HEK293 (cell line): ENCODE results near the gene WDR91.
A peak's percentile ranks its signal among the peaks of the same experiment; 100 is the strongest.

Experiments
- HOXA7 ChIP-seq: sonication (generic); formaldehyde crosslinking; IDR thresholded peaks from 2 replicates; pipeline ENCODE4 v1.8.1; 2022; ENCODE audit warnings: missing genetic modification reagents, borderline replicate concordance
- OVOL3 ChIP-seq: fragments of 450-650 bp; formaldehyde crosslinking; IDR thresholded peaks from 2 replicates; pipeline ENCODE4 v1.5.1; 2016; ENCODE audit warnings: missing biosample characterization, missing genetic modification characterization
- TRIM28 ChIP-seq: IDR thresholded peaks from 2 replicates; pipeline ENCODE4 v1.6.1; 2011; ENCODE audit warnings: low read length, control low read depth, borderline replicate concordance
- WT1 ChIP-seq: fragments of 450-650 bp; formaldehyde crosslinking; IDR thresholded peaks from 2 replicates; pipeline ENCODE4 v1.5.1; 2016; ENCODE audit warnings: missing biosample characterization, missing genetic modification characterization
- YY1 ChIP-seq: fragments of 450-650 bp; formaldehyde crosslinking; IDR thresholded peaks from 2 replicates; pipeline ENCODE4 v1.5.1; 2018; ENCODE audit warnings: missing biosample characterization, missing genetic modification characterization
- ZBTB10 ChIP-seq: fragments of 450-650 bp; formaldehyde crosslinking; IDR thresholded peaks from 2 replicates; pipeline ENCODE4 v1.5.1; 2016; ENCODE audit warnings: missing biosample characterization, missing genetic modification characterization
- ZBTB11 ChIP-seq: fragments of 450-650 bp; formaldehyde crosslinking; conservative IDR thresholded peaks from 2 replicates; pipeline ENCODE4 v1.5.1; 2016; ENCODE audit warnings: low read depth, missing biosample characterization, missing genetic modification characterization
- ZBTB44 ChIP-seq: fragments of 450-650 bp; IDR thresholded peaks from 2 replicates; pipeline ENCODE4 v1.5.1; 2018; ENCODE audit warnings: missing biosample characterization, mild to moderate bottlenecking, missing genetic modification characterization
- ZBTB7A ChIP-seq: fragments of 450-650 bp; formaldehyde crosslinking; IDR thresholded peaks from 2 replicates; pipeline ENCODE4 v1.5.1; 2016; ENCODE audit warnings: low read depth, missing biosample characterization, missing genetic modification characterization
- ZFHX2 ChIP-seq: fragments of 450-650 bp; formaldehyde crosslinking; conservative IDR thresholded peaks from 2 replicates; pipeline ENCODE4 v1.5.1; 2016; ENCODE audit warnings: missing biosample characterization, missing genetic modification characterization
- ZNF138 ChIP-seq: fragments of 450-650 bp; formaldehyde crosslinking; IDR thresholded peaks from 2 replicates; pipeline ENCODE4 v1.5.1; 2016; ENCODE audit warnings: missing biosample characterization, missing genetic modification characterization, borderline replicate concordance
- ZNF157 ChIP-seq: fragments of 450-650 bp; formaldehyde crosslinking; IDR thresholded peaks from 2 replicates; pipeline ENCODE4 v1.5.1; 2016; ENCODE audit warnings: missing biosample characterization, missing genetic modification characterization
- ZNF221 ChIP-seq: fragments of 450-650 bp; formaldehyde crosslinking; IDR thresholded peaks from 2 replicates; pipeline ENCODE4 v1.5.1; 2017; ENCODE audit warnings: missing biosample characterization, missing genetic modification characterization, borderline replicate concordance
- ZNF24 ChIP-seq: fragments of 450-650 bp; formaldehyde crosslinking; IDR thresholded peaks from 2 replicates; pipeline ENCODE4 v1.5.1; 2016; ENCODE audit warnings: missing biosample characterization, missing genetic modification characterization
- ZNF324 ChIP-seq: fragments of 450-650 bp; formaldehyde crosslinking; IDR thresholded peaks from 2 replicates; pipeline ENCODE4 v1.5.1; 2016; ENCODE audit warnings: missing biosample characterization, missing genetic modification characterization
- ZNF354C ChIP-seq: fragments of 450-650 bp; formaldehyde crosslinking; IDR thresholded peaks from 2 replicates; pipeline ENCODE4 v1.5.1; 2016; ENCODE audit warnings: missing biosample characterization, missing genetic modification characterization, low read depth, borderline replicate concordance
- ZNF366 ChIP-seq: fragments of 450-650 bp; formaldehyde crosslinking; conservative IDR thresholded peaks from 2 replicates; pipeline ENCODE4 v1.5.1; 2016; ENCODE audit warnings: missing biosample characterization, missing genetic modification characterization
- ZNF391 ChIP-seq: fragments of 450-650 bp; formaldehyde crosslinking; IDR thresholded peaks from 2 replicates; pipeline ENCODE4 v1.5.1; 2016; ENCODE audit warnings: low read depth, missing biosample characterization, missing genetic modification characterization, borderline replicate concordance
- ZNF394 ChIP-seq: fragments of 450-650 bp; formaldehyde crosslinking; IDR thresholded peaks from 2 replicates; pipeline ENCODE4 v1.5.1; 2016; ENCODE audit warnings: missing biosample characterization, missing genetic modification characterization, mild to moderate bottlenecking, moderate library complexity, borderline replicate concordance
- ZNF404 ChIP-seq: fragments of 450-650 bp; formaldehyde crosslinking; IDR thresholded peaks from 2 replicates; pipeline ENCODE4 v1.5.1; 2017; ENCODE audit warnings: missing biosample characterization, missing genetic modification characterization
- ZNF600 ChIP-seq: fragments of 450-650 bp; formaldehyde crosslinking; IDR thresholded peaks from 2 replicates; pipeline ENCODE4 v1.5.1; 2016; ENCODE audit warnings: missing biosample characterization, missing genetic modification characterization
- ZNF747 ChIP-seq: fragments of 450-650 bp; formaldehyde crosslinking; IDR thresholded peaks from 2 replicates; pipeline ENCODE4 v1.5.1; 2016; ENCODE audit warnings: missing biosample characterization, missing genetic modification characterization
- ZNF843 ChIP-seq: fragments of 450-650 bp; formaldehyde crosslinking; IDR thresholded peaks from 2 replicates; pipeline ENCODE4 v1.5.1; 2016; ENCODE audit warnings: missing biosample characterization, missing genetic modification characterization
- ZXDB ChIP-seq: fragments of 450-650 bp; formaldehyde crosslinking; IDR thresholded peaks from 2 replicates; pipeline ENCODE4 v1.5.1; 2016; ENCODE audit warnings: missing biosample characterization, missing genetic modification characterization
- TF ChIP-seq, protein P1 (sequence below): fragments of 450-650 bp; formaldehyde crosslinking; IDR thresholded peaks from 2 replicates; pipeline ENCODE4 v1.5.1; 2017; ENCODE audit warnings: missing biosample characterization, missing genetic modification characterization
- TF ChIP-seq, protein P2 (sequence below): fragments of 450-650 bp; formaldehyde crosslinking; IDR thresholded peaks from 2 replicates; pipeline ENCODE4 v1.5.1; 2016; ENCODE audit warnings: missing biosample characterization, missing genetic modification characterization

The WDR91 gene

DNA sequence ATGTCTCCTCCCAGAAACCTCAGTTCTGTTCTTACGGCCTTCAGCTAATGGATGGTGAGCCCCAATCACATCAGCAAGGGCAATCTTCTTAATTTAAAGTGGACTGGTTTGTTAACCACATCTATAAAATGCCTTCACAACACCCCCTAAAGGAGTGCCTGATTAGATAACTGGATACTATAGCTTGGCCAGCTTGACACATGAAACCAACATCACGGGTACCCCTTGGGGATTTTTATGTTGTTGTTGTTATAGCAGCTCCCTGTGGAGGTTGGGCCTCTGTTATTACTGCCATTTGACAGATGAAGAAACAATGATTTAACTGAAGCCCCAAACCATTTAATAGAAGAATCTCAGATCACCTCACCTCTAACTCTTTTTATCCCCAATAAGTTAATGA, 49.1 kb upstream of the WDR91 start (continued):
- TF ChIP-seq ZBTB11 (tag by site-specific recombination) (no peak), ZNF354C (tag by site-specific recombination) (no peak), ZNF324 (tag by site-specific recombination) (no peak), ZNF600 (no peak), OVOL3 (peak; percentile 59; the same call in 1 of the 2 replicates), ZBTB10 (no peak), WT1 (peak; percentile 97), ZNF138 (no peak), YY1 (tag by site-specific recombination) (0 out of 2 replicates have a peak, but pooled peaks have one; percentile 14), ZBTB7A (tag by site-specific recombination) (no peak), HOXA7 (CRISPR knock-in tag) (no peak), ZXDB (peak; percentile 84), ZFHX2 (tag by site-specific recombination) (no peak), ZNF391 (tag by site-specific recombination) (no peak), TRIM28 (no peak), ZNF394 (tag by site-specific recombination) (no peak), ZNF221 (no peak), ZNF404 (no peak), ZNF747 (tag by site-specific recombination) (no peak), ZNF366 (tag by site-specific recombination) (no peak), ZNF24 (tag by site-specific recombination) (peak; percentile 73; the same call in 1 of the 2 replicates), ZNF157 (tag by site-specific recombination) (no peak), ZBTB44 (tag by site-specific recombination) (peak; percentile 75), ZNF843 (tag by site-specific recombination) (peak; percentile 97)
- TF ChIP-seq, protein P1, sequence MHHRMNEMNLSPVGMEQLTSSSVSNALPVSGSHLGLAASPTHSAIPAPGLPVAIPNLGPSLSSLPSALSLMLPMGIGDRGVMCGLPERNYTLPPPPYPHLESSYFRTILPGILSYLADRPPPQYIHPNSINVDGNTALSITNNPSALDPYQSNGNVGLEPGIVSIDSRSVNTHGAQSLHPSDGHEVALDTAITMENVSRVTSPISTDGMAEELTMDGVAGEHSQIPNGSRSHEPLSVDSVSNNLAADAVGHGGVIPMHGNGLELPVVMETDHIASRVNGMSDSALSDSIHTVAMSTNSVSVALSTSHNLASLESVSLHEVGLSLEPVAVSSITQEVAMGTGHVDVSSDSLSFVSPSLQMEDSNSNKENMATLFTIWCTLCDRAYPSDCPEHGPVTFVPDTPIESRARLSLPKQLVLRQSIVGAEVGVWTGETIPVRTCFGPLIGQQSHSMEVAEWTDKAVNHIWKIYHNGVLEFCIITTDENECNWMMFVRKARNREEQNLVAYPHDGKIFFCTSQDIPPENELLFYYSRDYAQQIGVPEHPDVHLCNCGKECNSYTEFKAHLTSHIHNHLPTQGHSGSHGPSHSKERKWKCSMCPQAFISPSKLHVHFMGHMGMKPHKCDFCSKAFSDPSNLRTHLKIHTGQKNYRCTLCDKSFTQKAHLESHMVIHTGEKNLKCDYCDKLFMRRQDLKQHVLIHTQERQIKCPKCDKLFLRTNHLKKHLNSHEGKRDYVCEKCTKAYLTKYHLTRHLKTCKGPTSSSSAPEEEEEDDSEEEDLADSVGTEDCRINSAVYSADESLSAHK: peak; percentile 90
- TF ChIP-seq, protein P2, sequence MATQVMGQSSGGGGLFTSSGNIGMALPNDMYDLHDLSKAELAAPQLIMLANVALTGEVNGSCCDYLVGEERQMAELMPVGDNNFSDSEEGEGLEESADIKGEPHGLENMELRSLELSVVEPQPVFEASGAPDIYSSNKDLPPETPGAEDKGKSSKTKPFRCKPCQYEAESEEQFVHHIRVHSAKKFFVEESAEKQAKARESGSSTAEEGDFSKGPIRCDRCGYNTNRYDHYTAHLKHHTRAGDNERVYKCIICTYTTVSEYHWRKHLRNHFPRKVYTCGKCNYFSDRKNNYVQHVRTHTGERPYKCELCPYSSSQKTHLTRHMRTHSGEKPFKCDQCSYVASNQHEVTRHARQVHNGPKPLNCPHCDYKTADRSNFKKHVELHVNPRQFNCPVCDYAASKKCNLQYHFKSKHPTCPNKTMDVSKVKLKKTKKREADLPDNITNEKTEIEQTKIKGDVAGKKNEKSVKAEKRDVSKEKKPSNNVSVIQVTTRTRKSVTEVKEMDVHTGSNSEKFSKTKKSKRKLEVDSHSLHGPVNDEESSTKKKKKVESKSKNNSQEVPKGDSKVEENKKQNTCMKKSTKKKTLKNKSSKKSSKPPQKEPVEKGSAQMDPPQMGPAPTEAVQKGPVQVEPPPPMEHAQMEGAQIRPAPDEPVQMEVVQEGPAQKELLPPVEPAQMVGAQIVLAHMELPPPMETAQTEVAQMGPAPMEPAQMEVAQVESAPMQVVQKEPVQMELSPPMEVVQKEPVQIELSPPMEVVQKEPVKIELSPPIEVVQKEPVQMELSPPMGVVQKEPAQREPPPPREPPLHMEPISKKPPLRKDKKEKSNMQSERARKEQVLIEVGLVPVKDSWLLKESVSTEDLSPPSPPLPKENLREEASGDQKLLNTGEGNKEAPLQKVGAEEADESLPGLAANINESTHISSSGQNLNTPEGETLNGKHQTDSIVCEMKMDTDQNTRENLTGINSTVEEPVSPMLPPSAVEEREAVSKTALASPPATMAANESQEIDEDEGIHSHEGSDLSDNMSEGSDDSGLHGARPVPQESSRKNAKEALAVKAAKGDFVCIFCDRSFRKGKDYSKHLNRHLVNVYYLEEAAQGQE (tag by site-specific recombination): no peak
